ENCODE data around the gene PPM1H. TPM values are rescaled to one million over a fixed set of nuclear protein-coding genes. Genes with fewer than 3 reads are reported as not detected.

PPM1H gene
- total RNA-seq, 3 donors from 2014 or later (not counting 1 experiment from before 2014, with no cell fraction given), result 0.18 to 2.1 (median 0.40) TPM

DNA sequence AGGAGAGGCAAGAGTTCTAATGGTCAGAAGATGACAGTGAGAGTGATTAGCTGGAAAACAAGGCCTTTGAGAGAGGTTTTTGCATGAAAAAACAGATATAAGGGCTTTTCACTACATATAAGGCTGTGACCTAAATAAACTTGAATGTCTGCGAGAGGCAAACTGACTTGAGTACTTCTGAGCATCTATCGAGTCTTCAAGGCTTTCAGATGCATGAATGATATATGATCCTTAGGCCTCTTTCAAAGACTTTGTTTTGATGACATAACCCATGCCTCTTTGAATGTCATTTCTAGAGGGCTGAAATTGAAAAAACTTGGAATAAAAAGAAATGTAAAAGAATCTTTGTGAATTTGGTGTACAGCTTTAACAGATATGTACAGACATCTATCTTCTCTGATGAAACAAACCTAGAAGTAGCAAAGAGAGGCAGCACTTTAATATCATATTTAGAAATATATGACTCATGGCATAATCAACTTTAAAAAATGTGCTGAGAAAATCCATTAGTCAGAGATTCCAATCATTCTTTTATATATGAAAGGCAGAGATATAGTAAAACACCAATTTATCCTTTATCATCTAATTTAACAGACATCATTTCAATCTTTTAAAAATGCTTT, 72.6 kb downstream of the PPM1H start:
- Histone ChIP-seq H3K27me3 (ENCODE audit: control insufficient read depth, insufficient read depth, low read length) (no peaks in the 10 kb centered on the region), H3K9me3 (ENCODE audit: control insufficient read depth, insufficient read depth, low read length) (no peaks in the 10 kb centered on the region), H3K27ac (ENCODE audit: low read length) (no peak overlapping the region), H3K4me1 (ENCODE audit: control insufficient read depth, insufficient read depth, low read length) (no peaks in the 10 kb centered on the region), H3K4me3 (ENCODE audit: low read length) (no peak overlapping the region), H3K36me3 (ENCODE audit: control insufficient read depth, insufficient read depth, low read length) (no peaks in the 10 kb centered on the region)
- ATAC-seq (no peak), DNase-seq (no peak)
- Mint-ChIP-seq H3K4me3 (no peak overlapping the region), H3K4me1 (no peaks in the 10 kb centered on the region), H3K27ac (no peak overlapping the region), H3K27me3 (ENCODE audit: low read depth in 2 of 2) (peaks cover 4 to 12% of the 10 kb centered on the region in 2 donors), H3K36me3 (no peaks in the 10 kb centered on the region), H3K9me3 (no peaks in the 10 kb centered on the region)
- TF ChIP-seq, protein P1, sequence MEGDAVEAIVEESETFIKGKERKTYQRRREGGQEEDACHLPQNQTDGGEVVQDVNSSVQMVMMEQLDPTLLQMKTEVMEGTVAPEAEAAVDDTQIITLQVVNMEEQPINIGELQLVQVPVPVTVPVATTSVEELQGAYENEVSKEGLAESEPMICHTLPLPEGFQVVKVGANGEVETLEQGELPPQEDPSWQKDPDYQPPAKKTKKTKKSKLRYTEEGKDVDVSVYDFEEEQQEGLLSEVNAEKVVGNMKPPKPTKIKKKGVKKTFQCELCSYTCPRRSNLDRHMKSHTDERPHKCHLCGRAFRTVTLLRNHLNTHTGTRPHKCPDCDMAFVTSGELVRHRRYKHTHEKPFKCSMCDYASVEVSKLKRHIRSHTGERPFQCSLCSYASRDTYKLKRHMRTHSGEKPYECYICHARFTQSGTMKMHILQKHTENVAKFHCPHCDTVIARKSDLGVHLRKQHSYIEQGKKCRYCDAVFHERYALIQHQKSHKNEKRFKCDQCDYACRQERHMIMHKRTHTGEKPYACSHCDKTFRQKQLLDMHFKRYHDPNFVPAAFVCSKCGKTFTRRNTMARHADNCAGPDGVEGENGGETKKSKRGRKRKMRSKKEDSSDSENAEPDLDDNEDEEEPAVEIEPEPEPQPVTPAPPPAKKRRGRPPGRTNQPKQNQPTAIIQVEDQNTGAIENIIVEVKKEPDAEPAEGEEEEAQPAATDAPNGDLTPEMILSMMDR (IDR thresholded peaks at IDR 0.05), result no peak
- WGBS (ENCODE audit: insufficient coverage), result 100% methylated on average over 2 of the region's 2 CpGs
- intact Hi-C loops (cut with micrococcal nuclease), result no loop called here

DNA sequence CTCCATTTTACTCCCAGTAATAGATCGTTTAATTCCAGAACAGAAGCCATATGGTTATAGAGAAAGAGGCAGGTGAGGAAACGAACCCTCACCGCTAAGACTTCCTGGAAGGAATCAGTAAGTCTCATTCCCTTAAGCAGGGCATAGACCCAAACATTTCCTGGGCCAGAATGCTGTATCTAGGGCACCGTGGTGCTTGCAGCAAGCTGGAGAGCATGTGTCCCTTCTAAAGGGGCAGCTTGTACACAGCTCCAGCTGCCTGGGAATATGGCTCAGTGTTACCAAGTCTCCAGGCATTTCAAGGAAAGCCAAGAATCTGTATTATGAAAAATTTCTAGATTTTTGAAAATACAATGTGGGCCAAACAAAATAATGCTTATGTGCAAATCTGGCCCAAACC, 73.4 kb downstream of the PPM1H start:
- Mint-ChIP-seq H3K4me3 (no peak overlapping the region), H3K27ac (no peak overlapping the region), H3K4me1 (no peaks in the 10 kb centered on the region), H3K27me3 (ENCODE audit: low read depth in 2 of 2) (peaks cover 4 to 12% of the 10 kb centered on the region in 2 donors), H3K36me3 (no peaks in the 10 kb centered on the region), H3K9me3 (no peaks in the 10 kb centered on the region)
- Histone ChIP-seq H3K36me3 (ENCODE audit: control insufficient read depth, insufficient read depth, low read length) (no peaks in the 10 kb centered on the region), H3K4me1 (ENCODE audit: control insufficient read depth, insufficient read depth, low read length) (no peaks in the 10 kb centered on the region), H3K4me3 (ENCODE audit: low read length) (no peak overlapping the region), H3K27me3 (ENCODE audit: control insufficient read depth, insufficient read depth, low read length) (no peaks in the 10 kb centered on the region), H3K27ac (ENCODE audit: low read length) (no peak overlapping the region), H3K9me3 (ENCODE audit: control insufficient read depth, insufficient read depth, low read length) (no peaks in the 10 kb centered on the region)
- WGBS (ENCODE audit: insufficient coverage), result 69% methylated on average over 4 of the region's 4 CpGs
- intact Hi-C loops (cut with micrococcal nuclease), result no loop called here
- ATAC-seq (no peak), DNase-seq (no peak)
- TF ChIP-seq, protein P1 (IDR thresholded peaks at IDR 0.05), result no peak

DNA sequence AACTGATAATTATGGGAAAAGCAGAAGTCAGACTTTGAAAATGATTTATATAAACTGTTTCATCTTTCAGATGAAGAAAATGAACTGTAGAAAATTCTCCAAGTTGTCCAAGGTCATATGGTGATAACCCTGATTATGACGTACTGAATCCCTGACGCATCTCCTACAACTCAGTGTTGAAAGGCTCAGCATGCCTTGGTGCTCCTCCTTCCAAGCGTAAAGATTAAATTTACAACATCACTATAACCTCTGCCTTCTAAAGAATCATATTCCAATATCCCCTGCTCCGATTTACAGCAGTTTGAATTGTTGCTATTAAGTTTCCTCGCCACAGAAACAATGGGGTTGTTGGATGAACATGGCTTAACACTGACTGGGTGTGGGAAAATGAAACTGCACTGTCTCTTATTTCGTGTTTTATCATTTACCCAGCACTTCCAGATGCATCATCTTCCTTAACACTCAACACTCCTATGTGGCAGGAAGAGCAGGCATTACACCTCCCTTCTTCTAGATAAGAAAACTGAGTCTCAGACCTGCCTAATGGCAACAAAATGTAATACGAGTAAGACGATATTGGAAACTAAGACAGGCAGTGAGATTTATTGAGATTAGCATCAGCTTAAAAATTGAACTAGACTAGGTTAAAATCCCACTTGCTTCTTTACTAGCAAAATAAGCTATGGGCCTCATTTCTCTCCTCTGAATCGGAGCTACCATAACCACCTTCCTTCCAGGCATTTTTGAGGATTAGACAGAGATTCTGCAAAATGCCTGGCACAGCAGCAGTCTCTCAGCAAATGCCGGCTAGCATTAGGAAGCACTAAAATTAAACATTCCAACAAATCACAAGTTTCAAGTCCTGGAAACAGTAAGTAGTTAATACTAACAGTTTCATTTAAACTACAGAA, 74.2 kb downstream of the PPM1H start:
- H3K9me3 ChIP-seq (ENCODE audit: control insufficient read depth, insufficient read depth, low read length), result no peaks in the 10 kb centered on the region
- no peak for ATAC-seq
- WGBS (ENCODE audit: insufficient coverage), result 93% methylated on average over 8 of the region's 10 CpGs
- H3K36me3 Mint-ChIP-seq, result no peaks in the 10 kb centered on the region
- no peaks in the 10 kb centered on the region for H3K9me3 Mint-ChIP-seq
- H3K27me3 Mint-ChIP-seq (ENCODE audit: low read depth in 2 of 2), result peaks cover 4 to 12% of the 10 kb centered on the region in 2 donors
- DNase-seq, result no peak
- H3K36me3 ChIP-seq (ENCODE audit: control insufficient read depth, insufficient read depth, low read length), result no peaks in the 10 kb centered on the region
- no peaks in the 10 kb centered on the region for H3K4me1 Mint-ChIP-seq
- no peaks in the 10 kb centered on the region for H3K27me3 ChIP-seq (ENCODE audit: control insufficient read depth, insufficient read depth, low read length)
- no peaks in the 10 kb centered on the region for H3K4me1 ChIP-seq (ENCODE audit: control insufficient read depth, insufficient read depth, low read length)
- no peak overlapping the region for H3K27ac Mint-ChIP-seq
- H3K27ac ChIP-seq (ENCODE audit: low read length), result no peak overlapping the region
- intact Hi-C loops (cut with micrococcal nuclease), result no loop called here
- no peak overlapping the region for H3K4me3 ChIP-seq (ENCODE audit: low read length)
- no peak overlapping the region for H3K4me3 Mint-ChIP-seq
- TF ChIP-seq, protein P1 (IDR thresholded peaks at IDR 0.05), result no peak
